HepG2 (cell line): ENCODE results near the gene GPD1.

Experiments used
- BCL6 ChIP-seq: IDR thresholded peaks from 2 replicates; pipeline ENCODE4 v1.6.1; 2016; ENCODE audit warnings: missing genetic modification reagents, missing compliant biosample characterization
- EZH2 ChIP-seq: conservative IDR thresholded peaks from 2 replicates; pipeline ENCODE4 v1.6.1; 2012; ENCODE audit warnings: mild to moderate bottlenecking, low read depth, low read length, moderate library complexity
- FOXO1 ChIP-seq: sonication (generic); formaldehyde crosslinking; IDR thresholded peaks from 2 replicates; pipeline ENCODE4 v1.4.0; 2020; ENCODE audit warnings: missing genetic modification reagents
- GABPA ChIP-seq, 2 experiments: IDR thresholded peaks; 2 replicates each; pipeline ENCODE4 v1.6.1; 2011 to 2016; ENCODE audit warnings: low read depth in 2 of 2, low read length in 1 of 2, missing biosample characterization in 1 of 2, missing genetic modification characterization in 1 of 2
- POLR2AphosphoS5 ChIP-seq: IDR thresholded peaks from 2 replicates; pipeline ENCODE4 v1.6.1; 2012; ENCODE audit warnings: low read depth, low read length
- SMAD9 ChIP-seq: sonication (generic); formaldehyde crosslinking; IDR thresholded peaks from 2 replicates; pipeline ENCODE4 v1.5.1; 2020; ENCODE audit warnings: mild to moderate bottlenecking, missing genetic modification reagents
- YY1 ChIP-seq: IDR thresholded peaks from 2 replicates; pipeline ENCODE4 v1.6.1; 2011; ENCODE audit warnings: low read length, low read depth, moderate library complexity, mild to moderate bottlenecking; ENCODE audit not compliant: insufficient read depth, insufficient replicate concordance
- ZNF350 ChIP-seq: sonication (generic); formaldehyde crosslinking; IDR thresholded peaks from 2 replicates; pipeline ENCODE4 v1.4.0; 2020; ENCODE audit warnings: mild to moderate bottlenecking, low read depth, missing genetic modification reagents, borderline replicate concordance
- ZNF550 ChIP-seq: sonication (generic); formaldehyde crosslinking; IDR thresholded peaks from 2 replicates; pipeline ENCODE4 v1.4.0; 2020; ENCODE audit warnings: mild to moderate bottlenecking, missing genetic modification reagents, borderline replicate concordance
- ZNF614 ChIP-seq: IDR thresholded peaks from 2 replicates; pipeline ENCODE4 v1.6.1; 2018; ENCODE audit warnings: missing biosample characterization, missing genetic modification reagents, inconsistent platforms, borderline replicate concordance
- ZSCAN5A ChIP-seq: sonication (generic); formaldehyde crosslinking; IDR thresholded peaks from 2 replicates; pipeline ENCODE4 v1.8.0; 2022; ENCODE audit warnings: mild to moderate bottlenecking, missing genetic modification reagents, borderline replicate concordance
- TF ChIP-seq, protein P1 (sequence below): sonication (generic); formaldehyde crosslinking; IDR thresholded peaks from 2 replicates; pipeline ENCODE4 v1.5.0; 2020; ENCODE audit warnings: mild to moderate bottlenecking, missing genetic modification reagents, moderate library complexity
- TF ChIP-seq, protein P2 (sequence below), 2 experiments: IDR thresholded peaks; 2 replicates each; pipeline ENCODE4 v1.6.1; 2011 to 2012; ENCODE audit warnings: low read length in 2 of 2, borderline replicate concordance in 1 of 2, low read depth in 1 of 2, mild to moderate bottlenecking in 1 of 2, moderate library complexity in 1 of 2
- TF ChIP-seq, protein P3 (sequence below), 2 experiments: sonication (generic) in 1 of 2; formaldehyde crosslinking in 1 of 2; IDR thresholded peaks; 2 replicates each; pipeline versions ENCODE4 v1.5.1 to v1.6.1; 2011 to 2020; ENCODE audit warnings: borderline replicate concordance in 1 of 2, low read depth in 1 of 2, low read length in 1 of 2, mild to moderate bottlenecking in 1 of 2, missing genetic modification reagents in 1 of 2, moderate library complexity in 1 of 2

GRCh38 chr12:50075808-50076170 lies 28.0 kb upstream of the GPD1 start:
- no peak for TF ChIP-seq ZNF614 (CRISPR knock-in tag)
- no peak for TF ChIP-seq EZH2
- TF ChIP-seq, protein P1, sequence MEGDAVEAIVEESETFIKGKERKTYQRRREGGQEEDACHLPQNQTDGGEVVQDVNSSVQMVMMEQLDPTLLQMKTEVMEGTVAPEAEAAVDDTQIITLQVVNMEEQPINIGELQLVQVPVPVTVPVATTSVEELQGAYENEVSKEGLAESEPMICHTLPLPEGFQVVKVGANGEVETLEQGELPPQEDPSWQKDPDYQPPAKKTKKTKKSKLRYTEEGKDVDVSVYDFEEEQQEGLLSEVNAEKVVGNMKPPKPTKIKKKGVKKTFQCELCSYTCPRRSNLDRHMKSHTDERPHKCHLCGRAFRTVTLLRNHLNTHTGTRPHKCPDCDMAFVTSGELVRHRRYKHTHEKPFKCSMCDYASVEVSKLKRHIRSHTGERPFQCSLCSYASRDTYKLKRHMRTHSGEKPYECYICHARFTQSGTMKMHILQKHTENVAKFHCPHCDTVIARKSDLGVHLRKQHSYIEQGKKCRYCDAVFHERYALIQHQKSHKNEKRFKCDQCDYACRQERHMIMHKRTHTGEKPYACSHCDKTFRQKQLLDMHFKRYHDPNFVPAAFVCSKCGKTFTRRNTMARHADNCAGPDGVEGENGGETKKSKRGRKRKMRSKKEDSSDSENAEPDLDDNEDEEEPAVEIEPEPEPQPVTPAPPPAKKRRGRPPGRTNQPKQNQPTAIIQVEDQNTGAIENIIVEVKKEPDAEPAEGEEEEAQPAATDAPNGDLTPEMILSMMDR (CRISPR knock-in tag), result no peak
- TF ChIP-seq SMAD9 (CRISPR knock-in tag), result no peak
- TF ChIP-seq ZSCAN5A (CRISPR knock-in tag), result no peak
- TF ChIP-seq POLR2AphosphoS5, result no peak
- TF ChIP-seq ZNF350, result no peak
- no peak for TF ChIP-seq BCL6 (CRISPR knock-in tag)
- no peak for TF ChIP-seq GABPA (IDR thresholded peaks at IDR 0.05; ENCODE audit: low read depth, low read length)
- no peak for TF ChIP-seq GABPA (CRISPR knock-in tag; IDR thresholded peaks at IDR 0.05; ENCODE audit: low read depth)
- TF ChIP-seq, protein P2, sequence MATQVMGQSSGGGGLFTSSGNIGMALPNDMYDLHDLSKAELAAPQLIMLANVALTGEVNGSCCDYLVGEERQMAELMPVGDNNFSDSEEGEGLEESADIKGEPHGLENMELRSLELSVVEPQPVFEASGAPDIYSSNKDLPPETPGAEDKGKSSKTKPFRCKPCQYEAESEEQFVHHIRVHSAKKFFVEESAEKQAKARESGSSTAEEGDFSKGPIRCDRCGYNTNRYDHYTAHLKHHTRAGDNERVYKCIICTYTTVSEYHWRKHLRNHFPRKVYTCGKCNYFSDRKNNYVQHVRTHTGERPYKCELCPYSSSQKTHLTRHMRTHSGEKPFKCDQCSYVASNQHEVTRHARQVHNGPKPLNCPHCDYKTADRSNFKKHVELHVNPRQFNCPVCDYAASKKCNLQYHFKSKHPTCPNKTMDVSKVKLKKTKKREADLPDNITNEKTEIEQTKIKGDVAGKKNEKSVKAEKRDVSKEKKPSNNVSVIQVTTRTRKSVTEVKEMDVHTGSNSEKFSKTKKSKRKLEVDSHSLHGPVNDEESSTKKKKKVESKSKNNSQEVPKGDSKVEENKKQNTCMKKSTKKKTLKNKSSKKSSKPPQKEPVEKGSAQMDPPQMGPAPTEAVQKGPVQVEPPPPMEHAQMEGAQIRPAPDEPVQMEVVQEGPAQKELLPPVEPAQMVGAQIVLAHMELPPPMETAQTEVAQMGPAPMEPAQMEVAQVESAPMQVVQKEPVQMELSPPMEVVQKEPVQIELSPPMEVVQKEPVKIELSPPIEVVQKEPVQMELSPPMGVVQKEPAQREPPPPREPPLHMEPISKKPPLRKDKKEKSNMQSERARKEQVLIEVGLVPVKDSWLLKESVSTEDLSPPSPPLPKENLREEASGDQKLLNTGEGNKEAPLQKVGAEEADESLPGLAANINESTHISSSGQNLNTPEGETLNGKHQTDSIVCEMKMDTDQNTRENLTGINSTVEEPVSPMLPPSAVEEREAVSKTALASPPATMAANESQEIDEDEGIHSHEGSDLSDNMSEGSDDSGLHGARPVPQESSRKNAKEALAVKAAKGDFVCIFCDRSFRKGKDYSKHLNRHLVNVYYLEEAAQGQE (IDR thresholded peaks at IDR 0.05; ENCODE audit: borderline replicate concordance in 1 of 2, low read depth in 1 of 2, low read length in 2 of 2), result no peak
- no peak for TF ChIP-seq FOXO1
- TF ChIP-seq, protein P3, sequence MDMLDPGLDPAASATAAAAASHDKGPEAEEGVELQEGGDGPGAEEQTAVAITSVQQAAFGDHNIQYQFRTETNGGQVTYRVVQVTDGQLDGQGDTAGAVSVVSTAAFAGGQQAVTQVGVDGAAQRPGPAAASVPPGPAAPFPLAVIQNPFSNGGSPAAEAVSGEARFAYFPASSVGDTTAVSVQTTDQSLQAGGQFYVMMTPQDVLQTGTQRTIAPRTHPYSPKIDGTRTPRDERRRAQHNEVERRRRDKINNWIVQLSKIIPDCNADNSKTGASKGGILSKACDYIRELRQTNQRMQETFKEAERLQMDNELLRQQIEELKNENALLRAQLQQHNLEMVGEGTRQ (IDR thresholded peaks at IDR 0.05; ENCODE audit: low read depth, low read length), result no peak
- TF ChIP-seq, protein P3 (CRISPR knock-in tag; IDR thresholded peaks at IDR 0.05; ENCODE audit: borderline replicate concordance), result no peak
- no peak for TF ChIP-seq ZNF550 (CRISPR knock-in tag)
- TF ChIP-seq YY1, result no peak
